NCI-H2081 (cell line): Measurements from ENCODE around the gene SYNC.
"Not testable (repeated sequence)": the region's sequence is repeated elsewhere in the genome, so short reads cannot be mapped to it uniquely, and the experiment has no call there.

Experiments used
- DNase-seq, 2 experiments: peaks; one replicate each; lab custom pipeline; 2025; lab: John Stamatoyannopoulos, UW

The SYNC gene

GRCh38 chr1:32724678-32725614, 22.4 kb upstream of the SYNC start:
- DNase-seq = no peak

DNA sequence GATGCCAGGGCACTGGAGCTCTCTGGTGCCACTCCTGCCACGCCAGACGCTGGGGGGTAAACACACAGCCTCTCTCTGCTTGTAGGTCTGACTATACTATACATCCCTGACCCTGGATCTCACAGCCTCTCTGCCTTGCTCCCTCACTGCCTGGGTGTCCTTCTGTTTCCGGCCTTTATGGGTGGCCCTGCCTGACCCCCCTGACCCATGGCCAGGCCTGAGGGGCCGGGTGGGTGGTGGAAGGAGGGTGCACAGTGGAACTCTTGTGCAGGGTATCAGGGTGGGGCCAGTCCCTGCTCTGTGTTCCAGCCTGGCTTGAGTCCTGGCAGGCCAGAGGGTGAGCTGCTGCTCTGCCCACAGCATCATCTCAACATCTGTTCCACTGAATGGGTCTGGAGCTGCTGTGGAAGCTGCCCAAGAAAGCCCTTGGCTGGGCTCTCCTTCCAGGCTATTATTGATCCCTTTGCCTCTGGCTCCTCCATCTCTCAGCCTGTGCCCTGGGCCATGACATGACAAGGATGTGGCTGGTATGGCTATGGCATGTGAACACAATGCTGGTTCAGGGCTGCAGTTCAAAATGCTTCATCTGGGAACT, 17.2 kb upstream of the SYNC start:
- DNase-seq = no peak

DNA sequence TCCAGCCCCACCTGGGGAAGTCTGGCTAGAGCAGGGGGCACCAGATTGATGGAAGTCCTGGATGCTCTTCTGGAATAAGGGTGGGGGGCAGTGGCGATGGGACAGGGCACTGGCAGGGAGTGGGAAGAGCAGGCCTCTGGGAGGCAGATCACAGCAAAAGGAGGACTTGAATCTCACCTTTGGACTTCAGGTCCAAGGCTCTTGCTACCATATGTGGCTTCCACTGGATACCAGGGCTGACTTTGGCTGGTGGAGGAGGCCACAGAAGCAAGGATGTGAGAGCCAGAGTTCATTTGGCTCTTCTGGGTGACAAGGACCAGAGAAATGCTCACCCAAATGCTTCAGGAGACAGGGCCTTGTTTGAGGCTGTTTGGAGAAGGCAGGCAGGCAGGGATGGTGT, 16.0 kb upstream of the SYNC start:
- DNase-seq = no peak

DNA sequence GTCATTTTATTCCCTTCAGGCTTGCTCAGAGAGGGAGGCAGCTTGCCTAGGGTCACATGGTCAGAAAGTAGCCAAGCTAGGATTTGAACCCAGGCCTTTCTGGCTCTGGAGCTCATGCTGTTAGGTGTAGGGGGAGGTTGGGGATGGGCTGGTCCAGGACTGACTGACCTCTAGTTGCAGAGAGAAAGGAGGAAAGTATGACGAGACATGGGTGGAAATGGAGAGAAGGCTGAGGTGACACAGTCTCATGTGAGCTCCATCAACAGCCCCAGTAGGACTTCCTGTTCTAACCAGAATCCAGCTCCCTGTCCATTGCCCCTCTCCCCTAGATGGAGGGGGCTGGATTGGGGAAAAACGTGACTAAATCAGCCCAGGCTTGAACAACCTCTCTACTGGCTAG, 15.5 kb upstream of the SYNC start:
- no peak for DNase-seq

DNA sequence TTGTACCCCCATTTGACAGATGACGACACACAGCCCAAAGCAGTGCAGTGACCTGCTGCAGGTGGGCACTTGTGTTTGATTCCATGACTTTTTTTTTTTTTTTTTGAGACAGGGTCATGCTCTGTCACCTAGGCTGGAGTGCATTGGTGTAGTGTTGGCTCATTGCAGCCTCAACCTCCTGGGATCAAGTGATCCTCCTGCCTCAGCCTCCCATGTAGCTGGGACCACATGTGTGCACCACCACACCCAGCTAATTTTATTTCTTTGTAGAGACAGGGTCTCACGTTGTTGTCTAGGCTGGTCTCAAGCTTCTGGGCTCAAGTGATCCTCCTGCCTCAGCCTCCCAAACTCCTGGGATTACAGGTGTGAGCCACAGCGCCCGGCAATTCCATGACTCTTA, 14.9 kb upstream of the SYNC start:
- no peak for DNase-seq

- DNase-seq = peak; percentile 94 to 95
These were observed 14.0 kb upstream of the SYNC start for GRCh38 chr1:32716312-32717148.

- DNase-seq = no peak
These were observed 13.3 kb upstream of the SYNC start for GRCh38 chr1:32715901-32716311.

- no peak for DNase-seq
These were observed 11.7 kb upstream of the SYNC start for GRCh38 chr1:32714277-32714676.

- DNase-seq = no peak
These were observed 10.5 kb upstream of the SYNC start for GRCh38 chr1:32713081-32713480.

- DNase-seq = not testable (repeated sequence)
These were observed 8.7 kb upstream of the SYNC start for GRCh38 chr1:32711221-32711620.

DNA sequence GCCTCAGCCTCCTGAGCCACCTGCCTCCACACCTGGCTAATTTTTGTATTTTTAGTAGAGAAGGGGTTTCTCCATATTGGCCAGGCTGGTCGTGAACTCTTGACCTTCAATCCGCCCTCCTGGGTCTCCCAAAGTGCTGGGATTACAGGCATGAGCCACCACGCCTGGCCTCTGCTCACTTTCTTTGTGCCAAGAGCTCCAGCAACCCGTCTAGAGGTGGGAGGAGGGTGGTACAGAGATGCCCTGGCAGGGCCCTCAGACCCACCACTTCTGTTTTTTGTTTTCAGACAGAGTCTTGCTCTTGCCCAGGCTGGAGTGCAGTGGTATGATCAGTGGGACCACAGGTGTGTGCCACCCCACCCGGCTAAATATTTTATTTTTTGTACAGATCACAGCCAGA, 6.9 kb upstream of the SYNC start:
- DNase-seq = no peak

DNA sequence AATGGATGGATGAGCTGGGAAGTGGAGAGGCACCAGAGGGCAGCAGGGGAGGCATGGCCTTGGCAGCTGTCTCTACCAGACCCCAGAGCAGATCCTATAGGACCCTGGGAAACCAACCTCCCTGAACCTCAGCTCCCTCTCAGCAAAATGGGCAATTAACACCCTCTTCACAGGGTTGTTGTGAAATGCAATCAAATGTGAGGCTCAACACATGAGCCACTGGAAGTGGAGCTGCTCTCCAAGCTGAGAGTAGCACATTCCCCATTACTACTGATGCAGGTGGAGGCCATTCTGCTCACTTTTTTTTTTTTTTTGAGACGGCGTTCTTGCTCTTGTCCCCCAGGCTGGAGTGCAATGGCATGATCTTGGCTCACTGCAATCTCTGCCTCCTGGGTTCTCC, 6.5 kb upstream of the SYNC start:
- no peak for DNase-seq

DNA sequence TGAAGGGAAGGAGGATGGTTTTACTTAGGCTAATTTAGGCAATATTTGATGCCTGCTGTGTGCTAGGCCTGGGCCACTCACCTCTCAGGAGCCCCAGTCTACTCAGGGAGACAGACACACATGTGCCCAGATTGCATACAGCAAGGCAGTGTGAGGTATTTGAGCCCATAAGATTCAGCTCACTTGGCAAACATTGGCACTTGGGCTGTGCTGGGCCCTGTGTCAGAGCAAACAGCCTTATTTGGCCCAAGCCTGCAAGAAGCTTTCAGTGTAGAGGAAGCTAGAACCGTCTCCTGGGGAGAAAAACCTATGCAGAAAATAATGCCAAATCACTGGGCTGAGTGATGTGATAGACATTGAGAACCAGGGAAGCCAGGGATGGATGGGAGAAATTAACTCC, 3.9 kb upstream of the SYNC start:
- no peak for DNase-seq

DNA sequence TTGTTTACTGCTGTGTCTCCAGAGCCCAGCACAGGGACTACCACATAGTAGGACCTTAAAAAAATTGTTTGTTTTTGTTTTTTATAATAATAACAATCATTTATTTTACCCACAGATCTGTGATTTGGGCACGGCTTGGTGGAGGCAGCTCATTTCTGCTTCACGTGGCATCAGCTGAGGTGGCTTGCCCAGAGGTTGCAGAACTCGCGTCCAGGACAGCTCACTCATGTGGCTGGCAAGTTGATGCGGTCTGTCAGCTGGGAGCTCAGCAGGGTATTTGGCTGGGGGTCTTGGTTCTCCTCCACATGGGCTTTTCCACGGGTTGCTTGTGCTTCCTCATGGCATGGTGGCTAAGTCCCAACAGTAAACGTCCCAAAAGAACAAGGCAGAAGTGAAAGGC, 2.9 kb upstream of the SYNC start:
- no peak for DNase-seq

- no peak for DNase-seq
These were observed 1.1 kb upstream of the SYNC start for GRCh38 chr1:32703479-32704291.

DNA sequence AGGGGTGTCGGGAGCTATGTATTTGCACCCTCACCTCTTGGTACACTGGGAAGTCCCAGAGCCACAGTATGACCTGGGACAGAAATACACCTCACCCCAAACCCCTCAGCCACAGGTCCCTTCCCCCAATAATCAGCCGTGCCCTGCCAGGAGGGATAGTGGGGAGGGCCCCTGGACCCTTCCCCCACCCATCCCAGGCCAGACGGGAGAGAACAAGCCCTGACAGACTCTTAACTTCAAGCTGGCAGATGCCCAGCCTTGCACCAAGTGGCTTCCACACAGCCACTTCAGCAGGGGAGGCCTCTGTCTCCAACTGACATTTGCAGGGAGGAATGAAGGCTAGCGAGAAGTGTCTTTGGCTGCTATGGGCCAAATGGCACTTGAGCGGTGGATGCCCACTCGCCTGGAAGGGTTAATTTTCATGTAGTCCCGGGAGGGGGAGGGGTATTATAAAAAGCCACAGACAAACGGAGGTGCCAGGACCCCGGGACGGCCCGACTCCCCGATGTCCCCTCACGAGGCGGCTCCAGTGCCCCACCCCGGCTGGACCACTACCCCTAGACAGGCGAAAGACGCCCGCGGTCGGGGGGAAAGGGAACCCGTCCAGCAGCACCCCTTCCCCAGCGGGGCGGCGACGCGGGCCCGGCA, 495 bp downstream of the SYNC start:
- DNase-seq = no peak

DNA sequence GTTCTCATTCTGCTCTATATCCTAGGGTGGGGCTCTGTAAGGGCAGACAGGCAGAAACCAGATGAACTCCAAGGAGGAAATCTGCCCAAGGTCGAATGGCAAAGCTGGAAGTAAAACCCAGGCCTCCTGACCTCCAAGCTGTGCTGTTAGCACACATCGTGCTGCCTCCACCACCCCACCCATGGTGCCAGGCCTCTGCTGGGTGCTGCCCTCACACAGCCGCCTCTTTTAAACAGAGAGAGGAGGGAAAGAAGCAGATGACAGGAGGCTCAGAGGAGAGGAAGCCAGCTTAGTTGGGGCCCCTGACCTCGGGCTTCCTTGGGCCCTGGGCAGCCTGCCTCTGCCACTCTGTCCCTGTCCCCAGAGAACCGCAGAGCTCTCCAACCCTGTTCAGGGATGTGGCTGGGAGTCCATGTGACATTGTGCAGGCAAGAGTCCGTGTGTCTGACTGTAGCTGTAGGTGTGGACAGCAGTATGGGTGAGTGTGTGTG, 1.1 kb downstream of the SYNC start:
- no peak for DNase-seq

DNA sequence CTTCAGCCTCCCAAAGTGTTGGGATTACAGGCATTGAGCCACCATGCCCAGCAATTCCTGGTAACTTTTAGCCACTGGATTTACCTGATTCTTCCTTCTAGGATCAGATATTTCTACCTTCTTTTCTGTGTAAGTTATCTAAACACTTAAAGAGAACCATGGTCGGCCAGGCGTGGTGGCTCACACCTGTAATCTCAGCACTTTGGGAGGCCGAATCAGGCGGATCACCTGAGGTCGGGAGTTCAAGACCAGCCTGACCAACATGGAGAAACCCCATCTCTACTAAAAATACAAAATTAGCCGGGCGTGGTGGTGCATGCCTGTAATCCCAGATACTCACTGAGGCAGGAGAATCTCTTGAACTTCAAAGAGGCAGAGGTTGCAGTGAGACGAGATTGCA, 5.6 kb downstream of the SYNC start:
- not testable (repeated sequence) for DNase-seq

DNA sequence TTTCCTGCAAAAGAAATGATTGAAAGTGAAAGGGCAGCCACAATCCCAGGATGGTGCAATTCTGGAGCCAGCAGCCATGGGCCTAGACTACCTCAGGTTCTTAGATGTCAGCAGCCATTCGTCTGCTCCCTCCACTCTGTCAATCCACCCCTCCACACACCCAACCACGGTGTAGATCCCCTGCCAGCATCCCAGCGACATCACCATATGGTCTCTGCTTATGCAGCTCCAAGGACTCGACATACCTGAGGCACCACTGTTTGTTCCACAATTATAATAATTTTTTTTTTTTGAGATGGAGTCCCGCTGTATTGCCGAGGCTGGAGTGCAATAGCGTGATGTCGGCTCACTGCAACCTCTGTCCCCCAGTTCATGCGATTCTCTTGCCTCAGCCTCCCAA, 6.5 kb downstream of the SYNC start:
- no peak for DNase-seq

- no peak for DNase-seq
These were observed 7.3 kb downstream of the SYNC start for GRCh38 chr1:32695098-32695904.
